Left lung (tissue), 10 donors: ENCODE results near the gene KPTN. TPM values are rescaled to one million over a fixed set of nuclear protein-coding genes. Genes with fewer than 3 reads are reported as not detected.

Source experiments
- ATAC-seq: fragments of 200-7000 bp; cut with Tn5 transposase; one replicate; pipeline ENCODE4 v1.9.1; 2020; ENCODE audit warnings: moderate library complexity
- DNase-seq, 4 donors: peaks; one replicate each; pipeline ENCODE4 v3.0.0-alpha.2; 2013 to 2020
- H3K27ac ChIP-seq, 2 donors: fragments of 200-600 bp; sonication (generic) in 1 of 2; one replicate each; pipeline versions ENCODE4 v1.5.0 to v1.8.0; 2020 to 2021
- H3K27me3 ChIP-seq, 2 donors: fragments of 200-600 bp; sonication (generic) in 1 of 2; one replicate each; pipeline versions ENCODE4 v1.5.0 to v1.8.0; 2020 to 2021
- H3K36me3 ChIP-seq, 2 donors: fragments of 200-600 bp; sonication (generic) in 1 of 2; one replicate each; pipeline versions ENCODE4 v1.5.0 to v1.8.0; 2020 to 2021
- H3K4me1 ChIP-seq, 2 donors: fragments of 200-600 bp; one replicate each; pipeline ENCODE4 v1.8.0; 2021
- H3K4me3 ChIP-seq, 2 donors: fragments of 200-600 bp; sonication (generic) in 1 of 2; one replicate each; pipeline versions ENCODE4 v1.5.0 to v1.8.0; 2020 to 2021; ENCODE audit warnings: mild to moderate bottlenecking in 1 of 2
- H3K9me3 ChIP-seq, 2 donors: fragments of 200-600 bp; sonication (generic) in 1 of 2; one replicate each; pipeline versions ENCODE4 v1.5.0 to v1.8.0; 2020 to 2021
- intact Hi-C, 2 donors: fragments of 100-400 bp; cut with DNase I; formaldehyde crosslinking; loops; one replicate each; pipeline versions ENCODE4 v1.11.2 to v1.14.2; 2022
- polyA plus RNA-seq, 6 donors: library from polyadenylated mRNA; unstranded; fragments of 120-200 nt; gene quantifications; one replicate each; pipeline ENCODE4 v1.2.1, GENCODE V29; 2013; ENCODE audit not compliant: insufficient read length in 6 of 6
- total RNA-seq, 2 donors: library from RNA; stranded (reverse); fragmentation: NEBNext Ultra II Directional; extraction: Animal tissue kit (Norgen Biotek cat#: 25700); gene quantifications; one replicate each; pipeline ENCODE4 v1.2.1, GENCODE V29; 2021
- TF ChIP-seq, protein P1 (sequence below), 2 donors: fragments of 200-600 bp; sonication (generic) in 1 of 2; IDR thresholded peaks; one replicate each; pipeline versions ENCODE4 v1.5.0 to v1.8.0; 2021; ENCODE audit warnings: antibody characterized with exemption in 2 of 2
- donor health status: DM: no; HTN: yes; CAD: no.
- donor health status: DM: no; HTN: no; CAD: no.

The KPTN gene
- total and polyA plus RNA-seq, 8 donors: 12.0 to 17.8 (median 14.2) TPM

DNA sequence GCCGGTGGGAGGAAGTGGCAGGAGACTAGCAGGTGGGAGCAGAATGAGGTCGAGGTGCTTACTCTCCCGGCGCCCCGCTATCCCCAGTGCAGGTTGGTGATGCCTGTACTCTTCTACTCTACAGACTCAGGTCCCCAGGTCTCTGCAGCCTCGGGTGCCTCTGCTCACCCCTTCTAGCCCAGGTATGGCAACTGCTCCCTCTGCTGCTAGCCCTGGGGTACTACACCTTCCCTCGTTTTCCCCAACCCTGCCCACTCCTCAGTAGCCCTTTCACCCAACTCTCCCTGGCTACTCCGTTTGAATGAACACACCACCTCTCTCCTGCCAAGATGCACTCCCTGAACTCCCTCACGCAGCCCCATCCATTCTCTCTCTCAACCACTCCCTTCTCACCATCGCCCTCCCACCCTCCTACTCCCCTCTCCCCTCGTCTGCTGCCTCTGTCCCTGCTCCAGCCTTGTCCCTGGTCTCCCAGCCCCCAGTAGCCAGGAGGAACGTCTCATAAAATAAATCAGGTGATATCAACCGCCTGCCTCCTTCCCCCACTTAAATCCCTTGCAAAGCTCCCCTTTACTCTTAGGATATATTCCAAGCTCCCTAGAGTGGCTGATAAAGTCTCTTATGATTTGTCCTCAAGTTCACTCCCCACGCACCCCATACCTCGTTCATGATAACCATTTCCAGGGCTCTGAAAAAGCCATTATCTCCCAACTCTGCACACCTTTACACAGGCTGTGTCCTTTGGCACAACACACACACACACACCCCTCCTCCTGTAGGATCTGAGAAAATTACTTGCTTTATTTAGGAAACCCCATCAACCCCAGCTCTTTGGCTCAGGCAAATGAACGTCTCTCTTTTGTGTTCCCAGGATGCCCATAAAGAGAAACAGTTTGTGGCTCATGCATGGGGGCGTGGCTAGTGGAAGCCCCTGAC lies 56.5 kb downstream of the KPTN start:
- intact Hi-C loops: no loop called here
- no peaks in the 10 kb centered on the region for H3K36me3 ChIP-seq
- no peaks in the 10 kb centered on the region for H3K9me3 ChIP-seq
- H3K27me3 ChIP-seq: peaks cover 36 to 100% of the 10 kb centered on the region in 2 donors
- DNase-seq (peak in 2 of 4 donors; percentile 45 to 51), ATAC-seq (peak; percentile 84)
- TF ChIP-seq, protein P1, sequence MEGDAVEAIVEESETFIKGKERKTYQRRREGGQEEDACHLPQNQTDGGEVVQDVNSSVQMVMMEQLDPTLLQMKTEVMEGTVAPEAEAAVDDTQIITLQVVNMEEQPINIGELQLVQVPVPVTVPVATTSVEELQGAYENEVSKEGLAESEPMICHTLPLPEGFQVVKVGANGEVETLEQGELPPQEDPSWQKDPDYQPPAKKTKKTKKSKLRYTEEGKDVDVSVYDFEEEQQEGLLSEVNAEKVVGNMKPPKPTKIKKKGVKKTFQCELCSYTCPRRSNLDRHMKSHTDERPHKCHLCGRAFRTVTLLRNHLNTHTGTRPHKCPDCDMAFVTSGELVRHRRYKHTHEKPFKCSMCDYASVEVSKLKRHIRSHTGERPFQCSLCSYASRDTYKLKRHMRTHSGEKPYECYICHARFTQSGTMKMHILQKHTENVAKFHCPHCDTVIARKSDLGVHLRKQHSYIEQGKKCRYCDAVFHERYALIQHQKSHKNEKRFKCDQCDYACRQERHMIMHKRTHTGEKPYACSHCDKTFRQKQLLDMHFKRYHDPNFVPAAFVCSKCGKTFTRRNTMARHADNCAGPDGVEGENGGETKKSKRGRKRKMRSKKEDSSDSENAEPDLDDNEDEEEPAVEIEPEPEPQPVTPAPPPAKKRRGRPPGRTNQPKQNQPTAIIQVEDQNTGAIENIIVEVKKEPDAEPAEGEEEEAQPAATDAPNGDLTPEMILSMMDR (IDR thresholded peaks at IDR 0.05): peak; percentile 88 to 90
- no peak overlapping the region for H3K27ac ChIP-seq
- no peak overlapping the region for H3K4me3 ChIP-seq
- peaks cover 14 to 27% of the 10 kb centered on the region in 2 donors for H3K4me1 ChIP-seq

Other genes starting within 250 kb of the KPTN start
- 10 to 100 TPM; 28.2 to 28.9 TPM for gene CCDC9, start 227.7 kb downstream of the KPTN start, total RNA-seq
- gene CCDC9, start 227.7 kb downstream of the KPTN start, polyA plus RNA-seq: 10 to 100 TPM; 24.7 to 35.8 (median 28.5) TPM
- gene INAFM1, start 209.3 kb downstream of the KPTN start, total RNA-seq: 10 to 100 TPM; 22.1 to 22.2 TPM
- 10 to 100 TPM in 5 of 6 donors, 1 to 10 TPM in 1; 8.7 to 15.7 (median 11.5) TPM for gene INAFM1, start 209.3 kb downstream of the KPTN start, polyA plus RNA-seq
- 100 to 1,000 TPM in 1 of 2 donors, 10 to 100 TPM in 1; 28.3 to 110 TPM for gene C5AR1, start 174.4 kb downstream of the KPTN start, total RNA-seq
- gene C5AR1, start 174.4 kb downstream of the KPTN start, polyA plus RNA-seq: 1 to 10 TPM; 2.0 to 4.7 (median 2.5) TPM
- gene C5AR2, start 152.0 kb downstream of the KPTN start, total RNA-seq: 10 to 100 TPM in 1 of 2 donors, 1 to 10 TPM in 1; 3.4 to 11.2 TPM
- gene C5AR2, start 152.0 kb downstream of the KPTN start, polyA plus RNA-seq: under 1 TPM; 0.48 to 0.85 (median 0.75) TPM
- gene DHX34, start 134.9 kb downstream of the KPTN start, total RNA-seq: 10 to 100 TPM in 1 of 2 donors, 1 to 10 TPM in 1; 9.4 to 18.2 TPM
- 10 to 100 TPM; 12.1 to 17.8 (median 14.9) TPM for gene DHX34, start 134.9 kb downstream of the KPTN start, polyA plus RNA-seq
- gene MEIS3, start 64.7 kb downstream of the KPTN start, total RNA-seq: 10 to 100 TPM in 1 of 2 donors, 1 to 10 TPM in 1; 6.7 to 11.8 TPM
- 10 to 100 TPM; 23.7 to 30.2 (median 24.4) TPM for gene MEIS3, start 64.7 kb downstream of the KPTN start, polyA plus RNA-seq
- gene SLC8A2, start 12.3 kb downstream of the KPTN start, total RNA-seq: under 1 TPM in 1 of 2 donors, not detected in 1; 0.06 TPM
- under 1 TPM; 0.10 to 0.34 (median 0.21) TPM for gene SLC8A2, start 12.3 kb downstream of the KPTN start, polyA plus RNA-seq
- 100 to 1,000 TPM; 106 to 118 TPM for gene NAPA, start 30.8 kb upstream of the KPTN start, total RNA-seq
- 100 to 1,000 TPM; 117 to 131 (median 120) TPM for gene NAPA, start 30.8 kb upstream of the KPTN start, polyA plus RNA-seq
- gene ZNF541, start 88.9 kb upstream of the KPTN start, total RNA-seq: under 1 TPM; 0.37 to 0.50 TPM
- gene ZNF541, start 88.9 kb upstream of the KPTN start, polyA plus RNA-seq: under 1 TPM; 0.09 to 0.24 (median 0.13) TPM
- gene BICRA, start 124.9 kb upstream of the KPTN start, total RNA-seq: 10 to 100 TPM; 13.8 to 15.5 TPM
- gene BICRA, start 124.9 kb upstream of the KPTN start, polyA plus RNA-seq: 10 to 100 TPM; 13.9 to 18.8 (median 15.7) TPM
- gene EHD2, start 229.2 kb upstream of the KPTN start, total RNA-seq: 100 to 1,000 TPM; 195 to 263 TPM
- gene EHD2, start 229.2 kb upstream of the KPTN start, polyA plus RNA-seq: 100 to 1,000 TPM in 5 of 6 donors, 10 to 100 TPM in 1; 97.3 to 141 (median 122) TPM